GM12873 (cell line): ENCODE measurements around the gene ADGRB3.
A peak's percentile ranks its signal among the peaks of the same experiment; 100 is the strongest.

Experiments used
- CTCF ChIP-seq: IDR thresholded peaks from 2 replicates; pipeline ENCODE4 v1.5.1; 2012; ENCODE audit warnings: low read depth, mild to moderate bottlenecking, moderate library complexity, low read length, control low read depth; ENCODE audit not compliant: insufficient read depth; ENCODE audit errors: missing control alignments

Gene ADGRB3

GRCh38 chr6:69090132-69090531 is 455.1 kb downstream of the ADGRB3 start:
- TF ChIP-seq CTCF: no peak

- no peak for TF ChIP-seq CTCF
These were observed 461.6 kb downstream of the ADGRB3 start for GRCh38 chr6:69096681-69097080.

- no peak for TF ChIP-seq CTCF
These were observed 462.9 kb downstream of the ADGRB3 start for GRCh38 chr6:69097948-69098347.

GRCh38 chr6:69098910-69099309 is 463.8 kb downstream of the ADGRB3 start:
- peak; percentile 17 for TF ChIP-seq CTCF

GRCh38 chr6:69100772-69101171 is 465.7 kb downstream of the ADGRB3 start:
- no peak for TF ChIP-seq CTCF

- TF ChIP-seq CTCF: no peak
These were observed 467.3 kb downstream of the ADGRB3 start for GRCh38 chr6:69102416-69102815.

GRCh38 chr6:69105288-69105687 is 470.2 kb downstream of the ADGRB3 start:
- TF ChIP-seq CTCF: no peak

- TF ChIP-seq CTCF: no peak
These were observed 471.4 kb downstream of the ADGRB3 start for GRCh38 chr6:69106511-69106910.
